AG08395 (cell line): ENCODE results near the gene AHCTF1.

ENCODE experiments used
- DNase-seq: peaks from one replicate; pipeline ENCODE4 v3.0.0; 2012; ENCODE audit warnings: mixed read lengths, low spot score

AHCTF1 gene

DNA sequence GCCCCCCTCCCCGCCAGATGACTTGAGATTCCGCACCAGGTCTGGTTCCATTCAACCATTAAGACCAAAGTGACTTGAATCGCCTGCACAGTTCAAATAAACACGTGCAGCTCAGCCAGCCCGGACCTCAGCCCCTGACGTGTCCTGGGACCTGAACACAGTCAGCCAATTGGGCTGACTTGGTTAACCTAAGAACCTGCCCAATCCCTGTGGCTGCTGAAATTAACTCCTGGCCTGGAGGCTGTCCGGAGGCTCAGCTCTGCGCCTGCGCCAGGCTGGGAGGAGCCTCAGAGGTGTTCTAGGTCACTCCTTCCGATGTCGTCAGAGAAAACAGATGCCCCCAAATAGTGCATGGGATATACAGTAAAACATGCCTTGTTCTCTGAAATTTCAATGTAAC, 134.2 kb downstream of the AHCTF1 start:
- no peak for DNase-seq

DNA sequence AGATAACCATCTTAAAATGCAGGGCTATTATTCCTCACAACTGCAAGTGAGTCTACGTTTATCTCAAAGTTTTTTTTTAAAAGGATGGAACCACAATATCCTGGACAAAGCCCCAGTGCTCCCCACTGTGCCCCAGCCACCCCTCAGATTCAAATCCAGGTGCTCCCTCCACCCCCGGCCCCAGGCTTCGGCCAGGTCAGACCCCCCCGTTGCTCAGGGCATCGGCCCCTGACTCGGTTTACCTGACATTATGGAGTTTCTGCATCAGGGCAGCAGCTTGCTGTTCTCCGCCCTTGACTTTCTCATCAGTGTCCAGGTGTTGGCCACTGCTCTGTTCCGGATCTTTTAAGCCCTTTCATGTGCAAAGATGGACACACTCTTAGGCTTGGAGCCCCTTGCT, 134.6 kb downstream of the AHCTF1 start:
- DNase-seq: no peak

- no peak for DNase-seq
These were observed 135.6 kb downstream of the AHCTF1 start for GRCh38 chr1:246795906-246796694.

GRCh38 chr1:246794828-246795671, 136.7 kb downstream of the AHCTF1 start:
- DNase-seq: peak; percentile 71

DNA sequence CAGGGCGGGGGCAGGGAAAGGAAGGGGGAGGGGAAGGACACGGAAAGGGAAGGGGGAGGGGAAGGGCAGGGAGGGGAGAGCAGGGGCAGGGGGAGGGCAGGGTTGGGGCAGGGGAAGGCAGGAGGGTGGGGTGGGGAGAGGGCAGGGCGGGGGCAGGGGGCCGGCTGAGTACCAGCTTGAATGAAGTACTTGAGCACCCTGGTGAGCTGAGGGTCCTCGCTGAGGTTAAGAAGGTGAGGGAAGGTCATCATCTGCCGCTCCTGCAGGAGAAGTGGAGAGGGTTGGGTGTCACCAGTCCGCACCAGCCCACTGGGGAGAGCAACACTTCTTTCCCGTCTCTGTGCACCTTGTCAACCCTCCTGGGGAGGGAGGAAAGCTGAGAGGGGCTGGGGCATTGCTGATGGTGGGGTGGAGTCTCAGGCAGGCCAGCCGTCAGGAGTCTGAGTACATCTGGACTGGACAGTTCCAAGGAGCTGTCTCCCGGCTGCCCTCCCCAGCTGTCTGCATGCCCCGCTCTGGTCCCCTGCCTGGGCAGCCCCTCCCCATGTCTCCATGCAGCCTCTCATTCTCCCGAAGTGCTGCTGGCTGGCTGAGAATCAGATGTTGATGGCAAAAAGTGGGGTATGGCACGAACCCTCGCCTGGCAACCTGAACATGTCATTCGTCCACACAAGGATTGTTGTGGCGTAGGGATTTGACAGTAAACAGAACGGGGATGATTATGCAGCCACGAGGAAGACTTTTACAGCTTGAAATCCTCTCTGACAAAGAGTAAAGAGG, 137.5 kb downstream of the AHCTF1 start:
- DNase-seq: peak; percentile 38

DNA sequence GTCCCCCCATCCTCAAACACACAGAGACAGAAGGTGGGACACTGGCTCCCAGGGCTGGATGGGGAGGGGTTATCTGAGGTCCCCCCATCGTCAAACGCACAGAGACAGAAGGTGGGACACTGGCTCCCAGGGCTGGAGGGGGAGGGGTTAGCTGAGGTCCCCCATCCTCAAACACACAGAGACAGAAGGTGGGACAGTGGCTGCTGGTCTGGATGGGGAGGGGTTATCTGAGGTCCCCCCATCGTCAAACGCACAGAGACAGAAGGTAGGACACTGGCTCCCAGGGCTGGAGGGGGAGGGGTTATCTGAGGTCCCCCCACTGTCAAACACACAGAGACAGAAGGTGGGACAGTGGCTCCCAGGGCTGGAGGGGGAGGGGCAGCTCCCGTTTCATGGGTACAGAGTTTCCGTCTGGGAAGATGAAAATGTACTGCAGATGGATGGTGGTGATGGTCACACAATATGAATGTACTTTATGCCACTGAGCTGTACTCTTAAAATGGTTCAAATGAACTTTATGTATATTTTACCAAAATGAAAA, 138.3 kb downstream of the AHCTF1 start:
- no peak for DNase-seq

GRCh38 chr1:246792603-246793002, 139.1 kb downstream of the AHCTF1 start:
- DNase-seq: no peak

DNA sequence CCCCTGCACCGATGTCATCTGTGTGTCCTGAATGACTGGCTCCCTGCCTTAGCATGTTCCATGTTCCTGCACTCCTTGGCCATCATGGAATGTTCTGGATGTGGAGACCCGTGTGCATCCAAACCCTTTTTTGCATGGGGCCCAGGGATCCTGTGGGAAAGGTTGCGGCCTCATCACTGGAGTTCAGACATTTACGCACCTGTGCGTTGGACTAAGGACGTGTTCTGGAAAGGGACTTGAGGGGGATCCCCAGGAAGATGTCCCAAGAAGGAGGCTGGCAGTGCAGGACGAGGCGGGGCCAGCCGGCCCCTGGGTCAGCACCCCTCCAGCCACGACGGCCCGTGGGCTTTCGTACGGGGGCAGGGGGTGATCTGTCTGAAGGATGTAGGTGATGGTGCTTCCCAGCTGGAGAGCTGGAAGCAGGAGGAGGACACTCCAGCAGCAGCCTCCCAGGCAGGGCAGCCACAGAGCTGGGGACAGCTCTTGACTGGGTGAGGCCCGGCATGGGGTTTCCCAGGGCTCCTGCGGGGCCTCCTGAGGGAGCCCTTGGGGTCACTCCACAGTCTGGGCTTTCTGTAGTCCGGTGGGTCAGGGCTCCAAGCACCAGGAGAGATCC, 140.3 kb downstream of the AHCTF1 start:
- DNase-seq: no peak

GRCh38 chr1:246790833-246791232, 140.9 kb downstream of the AHCTF1 start:
- DNase-seq: no peak

GRCh38 chr1:246790364-246790763, 141.4 kb downstream of the AHCTF1 start:
- no peak for DNase-seq

- no peak for DNase-seq
These were observed 142.1 kb downstream of the AHCTF1 start for GRCh38 chr1:246789454-246790339.
